DOHH2 (cell line): ENCODE measurements around the gene SH3RF3.

Experiments
- EZH2phosphoT487 ChIP-seq: fragments of 200-600 bp; sonication (generic); IDR thresholded peaks from 2 replicates; pipeline ENCODE4 v1.6.1; 2017; ENCODE audit warnings: borderline replicate concordance, mild to moderate bottlenecking, antibody characterized with exemption, low read length, moderate library complexity, mixed read lengths
- TF ChIP-seq, protein P1 (sequence below): fragments of 200-600 bp; sonication (generic); IDR thresholded peaks from one replicate; pipeline ENCODE4 v1.5.1; 2014; ENCODE audit warnings: antibody characterized with exemption, mild to moderate bottlenecking, low read depth, low read length; ENCODE audit not compliant: poor library complexity, severe bottlenecking

DNA sequence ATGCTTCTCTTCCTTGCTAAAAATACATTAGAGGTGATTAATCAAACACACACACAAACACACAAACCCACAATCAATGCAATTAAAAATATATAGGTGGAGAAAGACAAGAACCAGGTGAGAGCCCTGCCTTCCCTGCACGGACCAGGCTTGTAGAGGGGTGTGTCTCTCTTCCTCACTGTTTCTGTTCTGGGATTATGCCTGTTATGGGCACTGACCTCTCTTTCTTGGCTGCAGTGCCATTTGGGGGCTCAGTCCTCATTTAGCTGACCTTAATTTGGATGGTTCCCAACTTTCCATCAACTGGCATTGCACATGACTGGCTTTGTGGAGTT lies 89.8 kb downstream of the SH3RF3 start:
- TF ChIP-seq, protein P1, sequence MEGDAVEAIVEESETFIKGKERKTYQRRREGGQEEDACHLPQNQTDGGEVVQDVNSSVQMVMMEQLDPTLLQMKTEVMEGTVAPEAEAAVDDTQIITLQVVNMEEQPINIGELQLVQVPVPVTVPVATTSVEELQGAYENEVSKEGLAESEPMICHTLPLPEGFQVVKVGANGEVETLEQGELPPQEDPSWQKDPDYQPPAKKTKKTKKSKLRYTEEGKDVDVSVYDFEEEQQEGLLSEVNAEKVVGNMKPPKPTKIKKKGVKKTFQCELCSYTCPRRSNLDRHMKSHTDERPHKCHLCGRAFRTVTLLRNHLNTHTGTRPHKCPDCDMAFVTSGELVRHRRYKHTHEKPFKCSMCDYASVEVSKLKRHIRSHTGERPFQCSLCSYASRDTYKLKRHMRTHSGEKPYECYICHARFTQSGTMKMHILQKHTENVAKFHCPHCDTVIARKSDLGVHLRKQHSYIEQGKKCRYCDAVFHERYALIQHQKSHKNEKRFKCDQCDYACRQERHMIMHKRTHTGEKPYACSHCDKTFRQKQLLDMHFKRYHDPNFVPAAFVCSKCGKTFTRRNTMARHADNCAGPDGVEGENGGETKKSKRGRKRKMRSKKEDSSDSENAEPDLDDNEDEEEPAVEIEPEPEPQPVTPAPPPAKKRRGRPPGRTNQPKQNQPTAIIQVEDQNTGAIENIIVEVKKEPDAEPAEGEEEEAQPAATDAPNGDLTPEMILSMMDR = no peak
- TF ChIP-seq EZH2phosphoT487 = no peak
